GM21526 (cell line): Measurements from ENCODE around the gene MTHFD2.
"Not testable (repeated sequence)": the region's sequence is repeated elsewhere in the genome, so short reads cannot be mapped to it uniquely, and the experiment has no call there.

Experiments used
- ATAC-seq: cut with Tn5 transposase; IDR thresholded peaks from one replicate; pipeline ENCODE4 v1.9.1; 2021; ENCODE audit warnings: moderate library complexity; ENCODE audit not compliant: unreplicated experiment, low FRiP score

Gene MTHFD2

DNA sequence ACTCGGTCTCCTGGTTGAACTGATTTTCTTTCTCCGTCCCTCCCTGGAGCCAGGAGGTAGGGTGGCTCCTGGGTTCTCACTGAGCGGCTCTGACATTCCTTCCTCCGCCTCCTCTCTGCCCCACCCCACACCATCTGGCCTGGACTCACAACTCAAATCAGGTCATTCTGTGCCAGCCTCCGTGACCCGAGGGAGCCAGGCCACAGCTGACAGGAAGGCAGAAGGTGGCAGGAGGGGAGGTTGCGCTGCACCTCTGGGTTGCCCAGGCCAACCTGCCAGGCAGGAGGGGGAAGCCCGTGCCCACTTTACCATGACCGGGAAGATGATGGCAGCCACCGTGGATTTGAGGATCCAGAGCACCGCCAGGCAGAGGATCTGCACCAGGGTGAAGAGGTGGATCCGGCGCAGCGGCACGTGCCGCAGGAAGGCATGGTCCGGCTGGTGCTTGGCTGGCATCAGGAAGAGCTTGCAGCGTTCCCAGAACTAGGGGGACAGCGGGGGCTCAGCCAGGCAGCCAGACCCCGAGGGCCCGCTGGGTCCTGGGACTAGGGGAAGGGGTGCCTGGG lies 28.3 kb downstream of the MTHFD2 start:
- no peak for ATAC-seq

DNA sequence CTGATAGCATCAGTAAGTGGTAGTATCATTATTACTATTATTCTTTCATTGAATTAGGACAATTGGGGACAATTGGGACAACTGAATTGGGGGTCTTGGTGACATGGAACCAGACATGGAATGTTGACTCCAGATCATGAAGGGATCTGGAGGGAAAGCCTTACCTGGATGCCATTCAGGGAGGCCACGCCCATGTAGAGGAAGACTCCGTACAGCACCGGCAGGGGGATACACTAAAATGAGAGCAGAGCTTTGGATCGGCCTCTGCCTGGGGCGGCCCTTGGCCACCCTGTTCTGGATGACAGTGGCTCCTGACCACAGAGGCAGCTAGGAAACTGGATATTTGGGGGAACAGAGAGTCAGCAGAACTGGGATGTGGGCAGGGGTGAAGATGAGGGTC lies 29.2 kb downstream of the MTHFD2 start:
- no peak for ATAC-seq

DNA sequence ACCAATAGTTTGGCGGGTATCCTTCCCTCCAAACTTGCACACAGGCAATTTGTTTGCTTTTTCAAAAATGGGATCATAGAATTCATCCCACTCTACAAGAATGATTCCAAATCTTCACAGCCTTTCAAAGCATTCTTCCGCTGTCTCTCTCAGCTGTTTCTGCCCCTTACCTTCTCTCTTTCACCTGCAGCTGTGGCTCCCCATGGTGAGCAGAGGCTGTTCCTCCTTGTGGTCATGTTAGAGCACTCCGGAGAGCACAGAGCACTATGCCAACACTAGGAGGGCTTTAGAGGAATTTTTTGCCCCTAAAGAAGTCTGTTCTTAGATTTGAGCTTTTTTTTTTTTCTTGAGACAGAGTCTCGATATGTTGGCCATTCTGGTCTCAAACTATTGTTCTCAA lies 30.4 kb downstream of the MTHFD2 start:
- ATAC-seq, result no peak

DNA sequence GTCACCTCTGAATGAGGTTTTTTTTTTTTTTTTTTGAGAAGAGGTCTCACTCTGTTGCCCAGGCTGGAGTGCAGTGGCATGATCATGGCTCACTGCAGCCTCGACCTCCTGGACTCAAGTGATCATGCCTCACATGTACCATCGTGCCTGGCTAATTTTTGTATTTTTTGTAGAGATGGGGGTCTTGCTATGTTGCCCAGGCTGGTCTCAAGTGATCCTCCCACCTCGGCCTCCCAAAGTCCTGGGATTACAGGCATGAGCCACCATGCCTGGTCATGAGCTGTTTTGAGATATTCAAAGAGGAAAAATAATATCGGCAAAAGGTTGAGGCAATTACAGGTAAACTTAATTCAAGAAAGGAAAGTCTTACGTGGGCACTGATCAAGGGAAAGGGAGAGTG lies 31.4 kb downstream of the MTHFD2 start:
- not testable (repeated sequence) for ATAC-seq

DNA sequence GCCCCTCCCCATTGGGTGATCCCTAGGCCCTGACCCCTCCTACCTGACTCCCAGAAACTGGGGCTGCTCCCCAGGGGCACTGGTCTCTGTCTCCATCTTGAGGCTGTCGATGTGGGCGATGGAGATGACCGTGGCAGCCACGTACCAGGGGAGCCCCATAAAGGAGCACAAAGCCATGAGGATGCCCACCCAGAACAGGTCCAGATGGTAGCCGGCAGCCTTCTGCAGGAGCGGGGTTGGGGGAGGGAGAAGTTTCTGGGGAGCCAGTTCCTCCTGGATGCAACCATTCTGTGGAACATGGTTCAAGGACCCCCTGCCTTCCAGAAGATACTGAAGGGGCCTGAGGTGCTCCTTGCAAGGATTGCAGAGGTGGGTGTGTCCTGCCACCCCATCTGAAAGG lies 34.0 kb downstream of the MTHFD2 start:
- ATAC-seq, result no peak

DNA sequence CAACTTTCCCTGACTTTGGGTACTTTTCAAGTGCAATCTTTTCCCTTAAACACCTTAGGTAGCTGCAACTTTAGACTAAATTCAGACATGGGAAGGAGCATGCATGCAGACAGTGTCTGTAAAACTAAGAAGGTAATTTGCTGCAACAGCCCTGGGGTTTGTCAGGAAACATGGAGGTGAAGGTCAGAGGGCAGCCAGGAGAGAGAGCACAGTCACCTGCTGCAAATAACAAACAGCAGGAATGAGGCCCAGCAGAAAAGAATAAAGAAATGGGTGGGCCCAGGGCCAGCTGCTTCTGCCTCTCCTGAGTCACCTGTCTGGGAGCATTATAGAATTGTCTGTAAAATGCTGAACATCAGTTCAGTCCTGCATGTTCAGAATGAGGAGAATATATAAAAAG lies 35.2 kb downstream of the MTHFD2 start:
- ATAC-seq, result no peak

DNA sequence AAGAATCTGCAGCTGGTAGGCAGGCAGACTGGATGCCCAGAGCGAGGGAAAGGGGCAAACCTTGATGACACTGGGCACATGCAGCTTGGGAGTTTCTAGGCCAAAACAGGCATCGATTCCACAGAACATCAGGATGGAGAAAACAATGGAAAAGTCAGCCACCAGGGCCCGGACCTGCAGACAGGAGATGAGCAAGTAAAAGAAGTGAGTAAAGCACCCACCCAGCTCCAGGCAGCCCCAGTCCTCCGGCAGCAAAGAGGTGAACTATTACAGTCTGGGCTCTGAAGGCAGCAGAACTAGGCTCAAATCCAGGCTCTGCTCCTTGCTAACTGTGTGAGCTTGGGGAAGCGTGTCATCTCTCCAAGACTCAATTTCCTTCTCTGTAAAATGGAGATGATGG lies 36.6 kb downstream of the MTHFD2 start:
- ATAC-seq, result no peak

DNA sequence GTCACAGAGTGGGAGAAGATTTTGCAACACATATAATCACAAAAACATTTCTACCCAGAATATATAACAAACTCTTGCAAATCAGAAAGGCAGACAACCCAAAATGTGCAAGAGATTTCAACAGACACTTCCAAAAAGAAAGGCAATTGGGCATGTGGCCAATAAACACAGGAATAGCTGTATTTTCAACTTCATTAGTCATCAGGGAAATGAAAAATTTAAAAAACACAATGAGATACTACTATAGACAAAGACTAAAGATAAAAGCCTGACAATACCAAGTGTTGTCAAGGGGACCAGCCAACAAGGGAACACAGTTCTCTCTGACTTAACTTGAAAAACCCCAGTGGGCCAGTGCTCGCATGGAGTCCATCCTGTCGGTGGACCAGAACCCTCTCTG lies 40.5 kb downstream of the MTHFD2 start:
- ATAC-seq, result no peak

DNA sequence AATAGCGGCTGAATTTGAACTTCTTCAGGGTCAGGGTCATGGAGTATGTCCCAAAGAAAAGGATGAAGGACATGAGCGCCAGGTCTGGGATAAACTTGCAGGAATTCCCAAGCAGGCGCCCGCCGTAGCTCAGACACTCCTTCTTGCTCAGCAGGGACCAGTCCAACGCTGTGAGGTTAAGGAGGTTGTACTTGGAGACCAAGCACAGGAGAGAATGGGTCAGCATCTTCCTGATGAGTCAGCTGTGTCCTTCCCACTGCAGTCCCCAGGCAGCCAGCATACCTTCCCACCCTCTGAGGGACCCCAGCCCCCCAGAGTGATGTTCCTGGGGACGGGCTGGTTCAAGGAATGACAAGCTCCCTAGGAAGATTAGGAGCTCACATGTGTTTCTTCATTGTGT lies 40.9 kb downstream of the MTHFD2 start:
- no peak for ATAC-seq

DNA sequence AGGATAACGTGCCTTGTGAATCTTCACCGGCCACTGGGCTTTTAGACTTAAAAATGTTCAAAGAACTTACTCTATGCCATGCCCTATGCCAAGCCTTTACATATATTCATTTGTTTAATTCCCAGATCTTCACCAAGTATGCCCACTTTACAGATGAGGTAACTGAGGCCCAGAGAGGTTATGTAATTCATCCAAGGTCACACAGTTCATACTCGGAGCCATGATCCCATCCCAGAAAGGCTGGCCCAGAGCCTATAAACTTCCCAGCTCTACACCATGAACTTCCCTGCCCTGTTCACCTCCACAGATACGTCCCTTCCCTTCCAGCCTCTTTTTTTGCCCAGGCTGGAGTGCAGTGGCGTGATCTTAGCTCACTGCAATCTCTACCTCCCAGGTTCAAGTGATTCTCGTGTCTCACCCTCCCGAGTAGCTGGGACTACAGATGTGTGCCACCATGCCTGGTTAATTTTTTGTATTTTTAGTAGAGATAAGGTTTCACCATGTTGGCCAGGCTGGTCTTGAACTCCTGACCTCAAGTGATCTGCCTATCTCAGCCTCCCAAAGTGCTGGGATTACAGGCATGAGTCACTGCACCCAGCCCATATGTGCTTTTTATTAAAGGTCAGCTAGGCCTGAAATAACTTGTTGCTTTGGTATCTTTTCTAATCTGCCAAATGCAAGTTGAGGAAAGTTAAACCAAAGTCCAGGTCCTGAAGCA lies 44.1 kb downstream of the MTHFD2 start:
- no peak for ATAC-seq

DNA sequence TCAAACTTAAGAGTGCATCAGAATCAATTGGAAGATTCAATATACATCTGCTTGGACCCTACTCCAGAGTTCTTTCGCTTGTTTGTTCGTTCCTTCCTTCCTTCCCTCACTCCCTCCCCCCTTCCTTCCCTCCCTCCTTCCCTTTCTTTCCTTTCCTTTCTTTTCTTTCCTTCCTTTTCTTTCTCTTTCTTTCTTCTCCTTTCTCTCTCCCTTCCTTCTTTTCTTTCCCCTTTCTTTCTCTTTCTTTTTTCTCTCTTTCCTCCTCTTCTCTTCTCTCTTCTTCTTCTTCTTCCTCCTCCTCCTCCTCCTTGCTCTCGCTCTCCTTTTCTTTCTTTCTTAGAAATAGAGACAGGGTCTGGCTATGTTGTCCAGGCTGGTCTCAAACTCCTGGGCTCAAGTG lies 45.9 kb downstream of the MTHFD2 start:
- ATAC-seq, result no peak

DNA sequence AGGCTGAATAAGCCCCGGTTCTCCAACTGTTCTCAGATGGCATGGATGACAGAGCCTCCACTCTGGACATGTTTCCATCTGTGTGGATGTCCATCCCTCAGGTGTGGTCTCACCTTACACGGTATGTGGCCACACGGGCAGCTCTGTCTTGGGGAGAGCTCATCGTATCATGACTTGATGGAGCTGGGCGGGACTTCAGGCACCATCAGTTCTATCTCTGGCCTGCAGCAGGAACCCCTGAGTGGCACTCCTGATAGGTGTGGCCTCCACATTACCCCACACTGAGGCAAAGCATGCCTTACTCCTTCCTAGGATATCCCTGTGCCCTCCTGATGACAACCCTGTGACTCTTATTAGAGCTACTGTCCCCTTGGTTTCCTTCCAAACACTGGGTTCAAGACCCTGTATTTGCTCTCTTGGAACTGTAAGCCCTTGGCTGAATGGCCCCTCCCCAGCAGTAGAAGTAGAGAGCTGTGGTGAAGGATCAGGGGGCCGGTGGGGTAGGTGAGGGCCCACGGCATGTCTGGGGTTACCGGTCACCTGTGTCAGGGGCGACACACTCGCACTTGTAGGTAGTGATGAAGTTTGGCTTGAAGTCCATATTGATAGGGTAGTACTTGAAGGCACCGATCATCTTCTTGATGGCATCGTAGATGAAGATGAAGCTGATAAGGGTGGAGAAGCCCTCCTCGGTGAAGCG lies 48.2 kb downstream of the MTHFD2 start:
- ATAC-seq, result no peak

DNA sequence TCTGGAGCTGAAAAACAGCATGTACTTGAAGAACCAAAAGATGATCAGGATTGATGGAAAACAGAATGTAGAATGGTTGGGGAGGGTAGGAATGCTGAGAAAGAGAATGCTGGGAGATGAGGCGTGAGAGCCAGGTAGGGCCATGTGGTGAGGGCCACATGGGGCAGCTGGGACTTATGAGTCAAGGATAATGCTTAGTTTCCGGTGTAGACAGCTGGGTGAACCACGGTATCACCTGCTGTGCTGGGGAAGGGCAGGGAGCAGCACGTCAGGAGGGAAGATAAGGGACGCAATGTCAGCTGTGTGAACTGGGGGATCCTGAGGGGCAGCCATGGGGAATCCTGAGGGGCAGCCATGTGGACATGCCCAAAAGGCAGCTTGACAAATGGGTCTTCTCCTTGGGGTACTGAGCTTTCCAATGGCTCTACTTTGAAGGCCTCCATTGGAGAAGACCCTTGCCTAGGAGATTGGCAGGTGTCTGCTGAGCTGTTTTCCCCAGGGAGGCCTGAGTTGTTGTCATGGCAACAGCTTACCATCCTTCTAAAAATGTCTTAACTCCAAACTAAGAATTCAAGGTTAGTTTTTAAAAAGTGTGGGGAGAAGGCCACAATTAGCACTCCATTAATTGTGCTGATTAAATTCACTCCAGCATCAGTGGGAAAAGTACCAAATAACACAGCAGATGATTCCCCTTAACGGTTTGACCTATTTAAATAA lies 51.1 kb downstream of the MTHFD2 start:
- no peak for ATAC-seq

DNA sequence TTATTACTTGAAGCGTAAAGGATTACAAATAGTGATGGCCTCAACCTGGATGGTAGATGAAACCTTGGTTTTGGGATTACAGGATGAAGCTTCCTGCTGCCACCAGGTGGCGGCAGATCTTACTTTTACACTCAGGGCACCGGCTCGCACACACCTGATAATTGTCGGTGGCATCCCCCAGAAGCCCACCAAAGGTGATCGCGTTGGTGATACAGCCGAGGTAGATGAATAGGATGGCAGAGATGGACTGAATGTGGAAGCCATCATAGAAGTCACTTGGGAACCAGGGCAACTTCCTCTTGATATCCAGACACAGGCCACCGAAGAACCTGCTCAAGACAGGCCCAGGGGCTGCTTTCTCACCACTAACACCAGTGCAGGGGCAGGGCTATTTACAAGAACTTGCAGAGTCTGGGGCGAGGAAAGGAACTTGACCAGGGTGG lies 51.8 kb downstream of the MTHFD2 start:
- ATAC-seq, result no peak

DNA sequence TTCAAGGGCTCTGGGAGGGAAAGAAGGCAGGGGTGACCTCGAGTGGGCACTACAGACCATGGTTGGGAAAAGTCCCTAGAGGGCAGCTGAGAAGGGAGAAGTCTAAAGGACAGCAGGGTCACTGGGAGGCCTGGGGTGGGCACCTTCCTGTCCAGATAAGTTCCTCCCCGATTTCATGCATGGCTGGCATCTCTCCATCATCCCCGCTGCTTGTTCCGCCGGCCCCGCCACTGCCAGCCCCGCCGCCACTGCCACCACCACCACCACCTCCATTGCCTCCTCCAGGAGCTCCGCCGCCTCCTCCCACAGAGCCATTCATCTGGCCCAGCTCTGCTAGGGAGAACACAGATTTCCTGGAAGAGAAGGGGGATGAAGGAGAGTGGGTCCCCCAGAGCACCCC lies 53.6 kb downstream of the MTHFD2 start:
- ATAC-seq, result no peak

DNA sequence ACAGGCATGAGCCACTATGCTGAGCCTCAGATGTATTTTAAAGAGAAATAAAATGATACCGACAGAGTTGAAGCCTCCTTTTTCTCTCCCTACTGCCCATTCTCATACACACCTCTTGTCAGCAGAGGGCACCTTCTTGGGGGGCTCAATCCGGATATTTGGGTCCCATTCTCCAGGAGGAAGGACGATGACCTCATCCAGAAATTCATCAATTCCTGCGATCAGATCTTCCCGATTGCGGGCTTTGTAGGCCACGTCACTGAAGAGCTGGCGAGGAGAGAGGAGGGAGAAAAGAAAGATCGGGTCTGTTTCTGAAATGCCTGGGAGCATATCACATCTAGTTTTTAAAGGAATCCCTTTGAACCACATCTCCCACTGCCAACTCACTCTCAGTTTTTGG lies 54.4 kb downstream of the MTHFD2 start:
- ATAC-seq, result no peak

DNA sequence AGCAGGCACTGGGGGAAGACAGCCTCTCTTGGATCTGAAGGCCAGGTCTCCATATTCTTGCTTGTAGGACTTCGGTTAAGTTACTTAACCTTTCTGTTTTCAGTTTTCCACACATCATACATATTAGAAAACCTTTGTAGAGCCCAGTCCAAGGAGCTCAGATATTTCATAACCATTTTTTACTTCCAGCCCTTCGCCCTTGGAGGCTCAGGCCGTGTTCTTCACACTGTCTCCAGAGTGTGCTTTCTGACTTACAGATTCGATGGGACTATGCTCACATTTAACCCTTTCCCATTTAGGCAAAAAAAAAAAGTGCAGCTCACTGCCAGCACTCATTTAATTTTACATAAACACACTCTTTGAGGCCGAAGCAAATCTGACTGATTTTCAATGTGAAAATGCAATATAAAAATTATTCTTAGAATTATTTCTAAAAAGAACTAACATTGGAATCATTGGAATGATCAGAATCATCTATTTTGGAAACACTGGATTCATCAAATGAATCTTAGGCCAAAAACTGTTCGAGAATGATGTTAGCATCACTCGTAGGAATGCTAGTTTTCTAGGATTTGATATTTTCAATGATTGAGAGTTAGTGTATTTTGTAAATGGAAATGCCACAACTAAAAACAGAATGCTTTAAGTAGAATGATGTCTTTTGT lies 55.0 kb downstream of the MTHFD2 start:
- ATAC-seq, result no peak

DNA sequence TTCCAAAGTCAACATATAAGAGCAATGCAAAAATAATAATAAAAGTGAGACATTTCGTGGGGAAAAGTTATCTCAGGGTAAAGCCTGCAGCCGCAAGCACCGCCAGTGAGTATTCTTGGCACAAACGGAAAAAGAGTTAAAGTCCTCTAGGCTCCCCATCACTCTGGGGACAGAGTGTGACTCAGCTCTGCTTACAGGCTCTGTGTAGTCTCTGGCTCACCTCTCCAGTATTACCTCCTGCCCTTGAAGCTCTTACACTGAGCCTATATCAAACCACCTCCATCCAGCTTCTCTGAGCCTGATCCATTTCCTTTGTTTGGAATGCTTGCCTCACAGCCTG lies 55.5 kb downstream of the MTHFD2 start:
- no peak for ATAC-seq

DNA sequence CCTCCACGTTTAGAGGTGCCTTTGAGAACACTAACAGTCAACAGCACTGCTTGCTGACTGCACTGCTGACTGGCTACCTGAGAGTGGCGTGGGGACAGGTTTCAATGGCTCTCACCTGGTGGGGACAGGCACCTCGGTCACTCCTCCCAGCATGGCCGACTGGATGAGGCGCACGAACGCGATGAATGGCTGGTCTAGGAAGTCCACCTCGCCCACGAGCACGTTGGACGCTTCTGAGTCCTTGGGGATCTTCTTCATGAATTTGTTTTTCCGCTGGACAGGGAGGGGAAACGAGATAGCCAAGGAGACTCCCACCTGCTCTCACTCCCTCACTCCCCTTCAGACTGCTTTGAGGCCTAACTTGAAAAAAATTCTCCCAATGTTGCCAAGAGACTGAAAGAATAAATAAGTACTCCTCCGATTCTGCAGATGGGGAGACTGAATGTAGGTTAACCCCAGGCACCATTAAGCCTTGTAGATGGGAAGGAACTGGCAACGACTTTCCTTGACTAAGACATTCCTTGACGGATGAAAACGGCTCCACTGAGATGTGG lies 57.3 kb downstream of the MTHFD2 start:
- no peak for ATAC-seq

DNA sequence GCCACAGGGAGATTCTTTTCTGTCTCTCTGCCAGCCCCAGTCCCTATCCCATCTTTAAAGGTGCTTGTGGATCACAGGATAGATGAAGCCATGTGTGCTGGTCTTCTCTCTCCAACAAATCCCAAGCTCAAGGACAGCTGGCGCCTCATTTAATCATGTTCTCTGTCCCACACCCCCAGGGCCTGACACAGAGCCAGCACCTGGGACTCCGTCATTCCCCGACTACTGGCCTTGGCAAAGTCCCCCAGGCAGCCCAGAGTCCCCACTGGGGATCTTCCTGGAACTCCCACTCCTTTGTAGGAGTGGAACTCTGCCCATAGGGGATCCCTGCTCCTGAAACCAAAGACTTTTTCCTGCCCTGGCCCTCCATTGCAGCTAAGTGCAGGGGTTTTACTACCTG lies 60.8 kb downstream of the MTHFD2 start:
- no peak for ATAC-seq

DNA sequence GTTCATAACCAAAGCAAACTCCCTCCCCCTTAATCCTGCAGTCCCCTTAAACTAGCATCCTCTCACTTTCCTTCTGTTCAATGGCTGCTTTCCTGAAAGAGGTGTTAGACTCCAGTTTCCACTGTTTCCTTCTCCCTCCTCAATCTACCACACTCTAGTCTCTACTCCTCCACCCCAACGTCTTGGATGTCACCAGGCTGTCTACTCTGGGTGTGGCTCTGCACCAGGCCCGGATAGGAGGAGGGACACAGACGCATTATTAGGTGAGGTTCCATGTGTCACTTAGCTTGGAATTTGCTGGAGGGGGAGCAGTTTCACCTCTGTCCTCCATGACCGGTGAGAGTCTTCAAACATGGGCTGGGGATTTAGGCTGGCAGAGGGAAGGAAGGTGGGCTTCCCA lies 61.3 kb downstream of the MTHFD2 start:
- ATAC-seq, result no peak
